Neuronal stem cell (in vitro differentiated cells): ENCODE measurements around the gene CAMK2N2.
A peak's percentile ranks its signal among the peaks of the same experiment; 100 is the strongest.

Source experiments
- DNase-seq: peaks from one replicate; pipeline ENCODE4 v3.0.0-alpha.2; 2013; ENCODE audit warnings: low spot score
- H2AFZ ChIP-seq: one replicate; pipeline ENCODE4 v1.6.1; 2013; ENCODE audit warnings: mild to moderate bottlenecking, low read length, inconsistent platforms
- H2AK5ac ChIP-seq: 2 replicates; pipeline ENCODE4 v1.6.1; 2013; ENCODE audit warnings: low read depth, mild to moderate bottlenecking, inconsistent platforms, low read length, moderate library complexity, mixed read lengths
- H2BK120ac ChIP-seq: 2 replicates; pipeline ENCODE4 v1.6.1; 2013; ENCODE audit warnings: low read depth, mild to moderate bottlenecking, inconsistent platforms, low read length, moderate library complexity, mixed read lengths
- H2BK12ac ChIP-seq: one replicate; pipeline ENCODE4 v1.6.1; 2013; ENCODE audit warnings: low read length, inconsistent platforms
- H2BK15ac ChIP-seq: 2 replicates; pipeline ENCODE4 v1.6.1; 2013; ENCODE audit warnings: mild to moderate bottlenecking, low read length, inconsistent platforms, mixed read lengths
- H2BK5ac ChIP-seq: one replicate; pipeline ENCODE4 v1.6.1; 2013; ENCODE audit warnings: inconsistent platforms, mild to moderate bottlenecking, low read length, moderate library complexity
- H3K14ac ChIP-seq: one replicate; pipeline ENCODE4 v1.6.1; 2013; ENCODE audit warnings: low read length, inconsistent platforms
- H3K18ac ChIP-seq: 2 replicates; pipeline ENCODE4 v1.6.1; 2013; ENCODE audit warnings: low read length, inconsistent platforms
- H3K23ac ChIP-seq: 2 replicates; pipeline ENCODE4 v1.6.1; 2013; ENCODE audit warnings: low read depth, mild to moderate bottlenecking, mixed read lengths, low read length, inconsistent platforms; ENCODE audit not compliant: poor library complexity
- H3K27ac ChIP-seq: replicated peaks from 3 replicates; pipeline ENCODE4 v1.5.1; 2013; ENCODE audit warnings: low read length, inconsistent platforms
- H3K27me3 ChIP-seq, 3 experiments: 2 replicates each; pipeline ENCODE4 v1.6.1; 2013; ENCODE audit warnings: low read length in 3 of 3, mild to moderate bottlenecking in 2 of 3, inconsistent platforms in 1 of 3, low read depth in 1 of 3, mixed read lengths in 1 of 3, moderate library complexity in 1 of 3; ENCODE audit not compliant: control insufficient read depth in 3 of 3, insufficient read depth in 3 of 3
- H3K36me3 ChIP-seq, 2 donors: replicated peaks in 1 of 2; 2 replicates each; pipeline ENCODE4 v1.6.1; 2013; ENCODE audit warnings: low read length in 2 of 2; ENCODE audit not compliant: control insufficient read depth in 2 of 2, insufficient read depth in 2 of 2
- H3K4ac ChIP-seq: 2 replicates; pipeline ENCODE4 v1.6.1; 2013; ENCODE audit warnings: inconsistent platforms, mild to moderate bottlenecking, low read length, moderate library complexity
- H3K4me1 ChIP-seq, 2 donors: 1 replicate in 1 of 2; 2 replicates in 1 of 2; pipeline ENCODE4 v1.6.1; 2013; ENCODE audit warnings: low read length in 2 of 2, low read depth in 1 of 2; ENCODE audit not compliant: control insufficient read depth in 2 of 2, insufficient read depth in 1 of 2
- H3K4me2 ChIP-seq: one replicate; pipeline ENCODE4 v1.6.1; 2013; ENCODE audit warnings: mild to moderate bottlenecking, low read length, inconsistent platforms; ENCODE audit not compliant: insufficient read depth, poor library complexity, severe bottlenecking
- H3K4me3 ChIP-seq, 2 donors: 2 replicates each; pipeline ENCODE4 v1.5.1; 2013; ENCODE audit warnings: low read length in 2 of 2, mild to moderate bottlenecking in 2 of 2, inconsistent platforms in 1 of 2, moderate library complexity in 1 of 2
- H3K79me1 ChIP-seq: one replicate; pipeline ENCODE4 v1.6.1; 2013; ENCODE audit warnings: low read depth, mild to moderate bottlenecking, inconsistent platforms, low read length, moderate library complexity
- H3K9ac ChIP-seq: one replicate; pipeline ENCODE4 v1.6.1; 2013; ENCODE audit warnings: mild to moderate bottlenecking, low read depth, low read length, inconsistent platforms; ENCODE audit not compliant: poor library complexity
- H3K9me3 ChIP-seq, 2 donors: replicated peaks in 1 of 2; 2 replicates each; pipeline versions ENCODE3 to v1.6.1; 2013; ENCODE audit warnings: low read length in 2 of 2, mild to moderate bottlenecking in 2 of 2, inconsistent platforms in 1 of 2, low read depth in 1 of 2, mixed read lengths in 1 of 2, moderate library complexity in 1 of 2; ENCODE audit not compliant: control insufficient read depth in 2 of 2, insufficient read depth in 1 of 2
- H4K8ac ChIP-seq: one replicate; pipeline ENCODE4 v1.6.1; 2013; ENCODE audit warnings: low read depth, mild to moderate bottlenecking, inconsistent platforms, low read length, moderate library complexity
- H4K91ac ChIP-seq: one replicate; pipeline ENCODE4 v1.6.1; 2013; ENCODE audit warnings: low read length, low read depth, mild to moderate bottlenecking, inconsistent platforms; ENCODE audit not compliant: poor library complexity
- WGBS, 2 donors: extraction: QIAGEN DNeasy Blood & Tissue Kit; methylation state at CpG; one replicate each; pipeline ENCODE4 v1.1.7; 2013; ENCODE audit warnings: missing lambda C conversion rate in 2 of 2, mixed read lengths in 1 of 2; ENCODE audit not compliant: insufficient read length in 2 of 2, insufficient replicate concordance in 1 of 2; ENCODE audit errors: extremely low coverage in 2 of 2; 5-methylcytosine and 5-hydroxymethylcytosine counted together

CAMK2N2 gene

DNA sequence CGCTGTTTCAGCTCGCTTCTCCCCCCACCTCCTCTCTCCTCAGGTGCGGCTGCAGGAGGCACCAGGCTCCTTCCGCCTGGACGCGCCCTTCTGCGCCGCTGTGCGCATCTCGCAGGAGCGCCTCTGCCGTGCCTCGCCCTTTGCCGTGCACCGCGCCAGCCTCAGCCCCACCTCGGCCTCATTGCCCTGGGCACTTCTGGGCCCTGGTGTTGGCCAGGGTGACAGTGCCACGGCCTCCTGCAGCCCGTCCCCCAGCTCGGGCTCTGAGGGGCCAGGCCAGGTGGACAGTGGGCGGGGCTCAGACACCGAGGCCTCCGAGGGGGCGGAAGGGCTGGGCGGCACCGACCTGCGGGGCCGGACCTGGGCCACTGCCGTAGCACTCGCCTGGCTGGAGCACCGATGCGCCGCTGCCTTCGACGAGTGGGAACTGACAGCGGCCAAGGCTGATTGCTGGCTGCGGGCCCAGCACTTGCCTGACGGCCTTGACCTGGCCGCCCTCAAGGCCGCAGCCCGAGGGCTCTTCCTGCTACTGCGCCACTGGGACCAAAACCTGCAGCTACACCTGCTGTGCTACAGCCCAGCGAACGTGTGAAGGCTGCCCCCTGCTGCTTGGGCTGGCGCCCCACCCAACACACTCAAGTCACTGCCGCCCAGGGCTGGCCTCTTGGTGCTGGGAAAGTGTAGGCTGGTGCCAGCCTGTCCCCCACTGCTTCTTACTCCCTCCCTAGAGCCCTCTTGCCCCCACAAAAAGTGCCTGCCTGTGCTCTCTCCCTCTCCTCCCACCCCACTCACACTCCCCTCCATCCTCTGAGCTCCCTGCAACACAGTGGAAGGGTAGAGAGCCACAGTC, 19.7 kb downstream of the CAMK2N2 start:
- Histone ChIP-seq H3K4me1 (no peaks in the 10 kb centered on the region), H4K91ac (no peak overlapping the region)

DNA sequence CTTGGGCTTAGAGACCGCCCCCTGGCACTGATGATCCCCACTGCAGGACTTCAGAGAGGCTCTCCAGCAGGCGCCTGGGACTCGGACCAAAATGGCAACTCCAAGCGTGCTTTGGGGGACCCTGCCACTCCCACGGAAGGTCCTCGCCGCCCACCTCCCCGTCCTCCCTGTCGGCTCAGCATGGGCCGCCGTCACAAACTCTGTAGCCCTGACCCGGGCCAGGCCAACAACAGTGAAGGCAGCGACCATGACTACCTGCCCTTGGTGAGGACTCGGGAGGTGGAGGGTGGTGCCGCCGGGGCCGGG, 20.3 kb downstream of the CAMK2N2 start:
- Histone ChIP-seq H2BK120ac (no peak overlapping the region), H2BK5ac (no peak overlapping the region), H3K79me1 (peaks cover 5% of the 10 kb centered on the region), H3K9me3 (peaks cover 0 to 1% of the 10 kb centered on the region in 2 donors), H2AK5ac (no peak overlapping the region), H3K4me1 (no peaks in the 10 kb centered on the region), H3K4ac (no peak overlapping the region), H4K8ac (no peak overlapping the region), H2BK12ac (no peak overlapping the region), H2BK15ac (no peak overlapping the region), H2AFZ (no peak overlapping the region), H3K14ac (no peak overlapping the region), H3K4me3 (no peak overlapping the region), H3K36me3 (peaks cover 31 to 42% of the 10 kb centered on the region in 2 donors), H4K91ac (no peak overlapping the region), H3K9ac (no peak overlapping the region), H3K18ac (no peak overlapping the region), H3K23ac (peak overlapping the region; percentile 37), H3K27ac (no peak overlapping the region), H3K27me3 (peaks cover 0 to 22% (median 0%) of the 10 kb centered on the region in 3 experiments), H3K4me2 (no peak overlapping the region)
- no CpG with 5 or more reads among the region's 17 CpGs for WGBS, 2 donors
- no peak for DNase-seq

More for the DNA sequence above, 19.7 kb downstream of the CAMK2N2 start:
- Histone ChIP-seq H3K4me2 (peak overlapping the region; percentile 4), H3K9me3 (peaks cover 0 to 1% of the 10 kb centered on the region in 2 donors), H2AFZ (no peak overlapping the region), H2BK5ac (no peak overlapping the region), H3K4me3 (no peak overlapping the region), H4K8ac (no peak overlapping the region), H2BK12ac (no peak overlapping the region), H2BK15ac (no peak overlapping the region), H2AK5ac (no peak overlapping the region), H3K23ac (peak overlapping the region; percentile 63), H3K4ac (no peak overlapping the region), H3K36me3 (peaks cover 31 to 42% of the 10 kb centered on the region in 2 donors), H3K14ac (no peak overlapping the region), H3K9ac (no peak overlapping the region), H2BK120ac (no peak overlapping the region), H3K27me3 (peaks cover 0 to 17% (median 0%) of the 10 kb centered on the region in 3 experiments), H3K18ac (no peak overlapping the region), H3K79me1 (peaks cover 5% of the 10 kb centered on the region), H3K27ac (no peak overlapping the region)
- no peak for DNase-seq
- WGBS, 2 donors, result no CpG with 5 or more reads among the region's 46 CpGs

DNA sequence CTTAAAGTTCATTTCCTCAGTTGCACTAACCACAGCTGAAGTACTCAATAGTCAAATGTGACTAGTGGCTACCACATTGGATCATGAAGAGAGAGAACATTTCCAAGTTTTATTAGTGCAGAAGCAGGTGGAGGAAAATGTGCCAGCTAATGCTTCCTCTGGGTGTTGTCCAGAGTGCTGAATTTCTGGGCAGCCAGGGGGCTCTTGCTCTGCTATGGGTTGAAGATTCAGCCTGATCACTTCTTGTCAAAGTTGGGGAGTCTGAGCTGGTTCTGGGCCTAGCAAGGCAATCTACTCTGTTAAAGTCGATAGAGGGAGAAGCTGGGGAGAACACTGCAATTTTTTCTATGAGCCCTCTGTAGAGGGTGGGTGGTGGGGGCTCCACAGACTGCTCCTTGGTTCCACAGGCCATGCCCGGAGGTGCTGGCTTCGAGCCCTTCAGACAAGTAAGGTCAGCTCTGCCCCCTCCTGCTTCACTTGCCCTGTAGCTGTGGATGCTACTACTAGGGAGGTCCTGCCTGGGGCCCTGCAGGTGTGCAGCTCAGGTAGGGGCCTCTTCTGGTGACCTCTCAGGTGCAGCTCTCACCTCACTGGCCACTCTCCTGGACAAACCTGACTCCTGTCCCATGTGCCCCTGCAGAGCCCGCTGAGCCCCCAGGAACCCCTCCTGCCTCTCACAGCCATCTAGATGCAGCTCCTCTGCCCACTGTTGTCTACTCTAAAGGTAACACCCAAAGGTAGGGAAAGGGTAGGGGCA, 20.8 kb downstream of the CAMK2N2 start:
- Histone ChIP-seq H3K23ac (no peak overlapping the region), H2BK15ac (no peak overlapping the region), H4K8ac (no peak overlapping the region), H2BK120ac (no peak overlapping the region), H3K27ac (no peak overlapping the region), H3K14ac (no peak overlapping the region), H2AFZ (no peak overlapping the region), H3K4me1 (peaks cover 0 to 1% of the 10 kb centered on the region in 2 donors), H2BK5ac (no peak overlapping the region), H3K9ac (no peak overlapping the region), H4K91ac (no peak overlapping the region), H3K4ac (no peak overlapping the region), H2BK12ac (no peak overlapping the region), H3K4me2 (no peak overlapping the region), H3K18ac (no peak overlapping the region), H3K27me3 (peaks cover 0 to 28% (median 0%) of the 10 kb centered on the region in 3 experiments), H3K9me3 (no peaks in the 10 kb centered on the region), H3K36me3 (peaks cover 29 to 40% of the 10 kb centered on the region in 2 donors), H3K4me3 (no peak overlapping the region), H2AK5ac (no peak overlapping the region), H3K79me1 (peaks cover 5% of the 10 kb centered on the region)
- WGBS, 2 donors, result no CpG with 5 or more reads among the region's 4 CpGs
- no peak for DNase-seq

DNA sequence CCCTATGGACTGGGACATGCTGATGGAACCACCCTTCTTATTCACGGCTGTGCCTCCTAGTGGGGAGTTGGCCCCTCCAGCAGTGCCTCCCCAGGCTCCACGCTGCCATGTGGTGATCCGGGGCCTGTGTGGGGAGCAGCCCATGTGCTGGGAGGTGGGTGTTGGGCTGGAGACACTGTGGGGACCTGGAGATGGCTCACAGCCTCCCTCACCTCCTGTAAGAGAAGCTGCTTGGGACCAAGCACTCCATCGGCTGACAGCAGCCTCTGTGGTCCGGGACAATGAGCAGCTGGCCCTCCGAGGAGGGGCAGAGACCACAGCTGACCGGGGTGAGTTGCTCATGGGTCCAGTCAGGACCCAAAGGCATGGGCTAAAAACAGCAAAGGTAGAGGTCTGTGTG, 21.6 kb downstream of the CAMK2N2 start:
- Histone ChIP-seq H4K91ac (no peak overlapping the region), H3K27ac (no peak overlapping the region), H3K18ac (no peak overlapping the region), H2BK5ac (no peak overlapping the region), H3K36me3 (peaks cover 20 to 31% of the 10 kb centered on the region in 2 donors), H3K79me1 (peaks cover 5% of the 10 kb centered on the region), H2AFZ (no peak overlapping the region), H3K4ac (no peak overlapping the region), H3K4me3 (no peak overlapping the region), H3K4me1 (peaks cover 0 to 1% of the 10 kb centered on the region in 2 donors), H4K8ac (no peak overlapping the region), H2BK120ac (no peak overlapping the region), H2BK15ac (no peak overlapping the region), H3K14ac (no peak overlapping the region), H2AK5ac (no peak overlapping the region), H3K27me3 (peaks cover 0 to 36% (median 0%) of the 10 kb centered on the region in 3 experiments), H3K4me2 (no peak overlapping the region), H2BK12ac (no peak overlapping the region), H3K9ac (peak overlapping the region; percentile 30), H3K23ac (peak overlapping the region; percentile 44), H3K9me3 (no peaks in the 10 kb centered on the region)
- WGBS, 2 donors, result no CpG with 5 or more reads among the region's 7 CpGs
- no peak for DNase-seq
